ENCODE data around the gene PIF1. TPM values are rescaled to one million over a fixed set of nuclear protein-coding genes. Genes with fewer than 3 reads are reported as not detected.

The PIF1 gene
- polyA plus RNA-seq, 3 donors, result 0.13 to 0.43 TPM; not detected in 1

DNA sequence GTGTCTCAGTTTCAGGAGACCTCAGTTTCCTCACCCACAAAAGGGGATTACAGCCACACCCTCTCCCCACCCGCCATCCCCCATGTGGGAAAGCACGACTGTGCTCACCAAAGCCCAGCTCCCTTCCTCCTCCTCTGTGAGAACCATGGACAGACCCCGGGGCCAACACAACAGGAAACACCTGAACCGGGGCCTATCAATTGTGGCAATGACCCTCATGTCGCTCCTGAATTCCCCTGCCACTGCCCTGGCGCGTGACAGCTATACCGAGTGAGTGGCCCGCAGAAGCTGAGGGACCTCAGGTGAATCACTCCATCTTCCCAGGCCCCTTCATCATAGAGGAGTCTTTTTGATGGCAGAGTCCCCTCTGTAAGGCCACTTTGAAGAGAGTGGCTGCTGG lies 44.9 kb upstream of the PIF1 start:
- Histone ChIP-seq H3K79me2 (ENCODE audit: insufficient read depth, low read length) (peaks cover 31% of the 10 kb centered on the region), H3K4me2 (replicated peaks; ENCODE audit: extremely low read depth, low read length, poor library complexity, severe bottlenecking) (no peak overlapping the region), H3K27ac (ENCODE audit: low read depth in 1 of 2, low read length in 2 of 2) (peak overlapping the region; percentile 79 to 89), H3K4me3 (replicated peaks in 1 of 3; ENCODE audit: low read depth in 2 of 3, low read length in 3 of 3) (no peak overlapping the region), H3K9ac (ENCODE audit: insufficient read depth, low read length, poor library complexity, severe bottlenecking) (no peak overlapping the region), H4K20me1 (ENCODE audit: insufficient read depth, low read length) (peaks cover 51% of the 10 kb centered on the region), H3K4me1 (ENCODE audit: control insufficient read depth in 1 of 2, insufficient read depth in 2 of 2, low read length in 2 of 2) (peaks cover 74 to 90% of the 10 kb centered on the region in 2 donors), H3K27me3 (ENCODE audit: control insufficient read depth in 2 of 2, insufficient read depth in 2 of 2, low read length in 2 of 2) (no peaks in the 10 kb centered on the region), H2AFZ (ENCODE audit: insufficient read depth, low read depth, low read length, poor library complexity, severe bottlenecking) (no peak overlapping the region), H3K36me3 (replicated peaks in 1 of 2; ENCODE audit: control insufficient read depth in 1 of 2, insufficient read depth in 2 of 2, low read length in 2 of 2) (peaks cover 24 to 36% of the 10 kb centered on the region in 2 donors), H3K9me3 (replicated peaks in 1 of 2; ENCODE audit: control insufficient read depth in 1 of 2, insufficient read depth in 1 of 2, low read length in 2 of 2) (no peaks in the 10 kb centered on the region)
- Mint-ChIP-seq H3K27ac (peak overlapping the region; percentile 89 to 95 (median 92)), H3K4me1 (peaks cover 81% of the 10 kb centered on the region), H3K9me3 (peaks cover 0 to 3% (median 0%) of the 10 kb centered on the region in 7 donors), H3K36me3 (peaks cover 49 to 55% of the 10 kb centered on the region in 2 donors), H3K27me3 (ENCODE audit: low read depth in 3 of 3) (peaks cover 0 to 2% (median 0%) of the 10 kb centered on the region in 3 donors), H3K4me3 (peak overlapping the region in 1 of 2 donors; percentile 4)
- TF ChIP-seq, protein P1, sequence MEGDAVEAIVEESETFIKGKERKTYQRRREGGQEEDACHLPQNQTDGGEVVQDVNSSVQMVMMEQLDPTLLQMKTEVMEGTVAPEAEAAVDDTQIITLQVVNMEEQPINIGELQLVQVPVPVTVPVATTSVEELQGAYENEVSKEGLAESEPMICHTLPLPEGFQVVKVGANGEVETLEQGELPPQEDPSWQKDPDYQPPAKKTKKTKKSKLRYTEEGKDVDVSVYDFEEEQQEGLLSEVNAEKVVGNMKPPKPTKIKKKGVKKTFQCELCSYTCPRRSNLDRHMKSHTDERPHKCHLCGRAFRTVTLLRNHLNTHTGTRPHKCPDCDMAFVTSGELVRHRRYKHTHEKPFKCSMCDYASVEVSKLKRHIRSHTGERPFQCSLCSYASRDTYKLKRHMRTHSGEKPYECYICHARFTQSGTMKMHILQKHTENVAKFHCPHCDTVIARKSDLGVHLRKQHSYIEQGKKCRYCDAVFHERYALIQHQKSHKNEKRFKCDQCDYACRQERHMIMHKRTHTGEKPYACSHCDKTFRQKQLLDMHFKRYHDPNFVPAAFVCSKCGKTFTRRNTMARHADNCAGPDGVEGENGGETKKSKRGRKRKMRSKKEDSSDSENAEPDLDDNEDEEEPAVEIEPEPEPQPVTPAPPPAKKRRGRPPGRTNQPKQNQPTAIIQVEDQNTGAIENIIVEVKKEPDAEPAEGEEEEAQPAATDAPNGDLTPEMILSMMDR (IDR thresholded peaks at IDR 0.05), result no peak
- intact Hi-C loops (cut with micrococcal nuclease), result no loop called here
- WGBS (ENCODE audit: insufficient coverage), result 4% methylated on average over 5 of the region's 9 CpGs
- DNase-seq, result peak in 2 of 3 donors; percentile 56 to 87

- Mint-ChIP-seq H3K27ac (peak overlapping the region; percentile 24 to 95 (median 92)), H3K4me3 (no peak overlapping the region), H3K27me3 (ENCODE audit: low read depth in 3 of 3) (no peaks in the 10 kb centered on the region), H3K36me3 (peaks cover 51 to 62% of the 10 kb centered on the region in 2 donors), H3K9me3 (peaks cover 0 to 3% (median 0%) of the 10 kb centered on the region in 7 donors), H3K4me1 (peaks cover 73% of the 10 kb centered on the region)
- no peaks in the 10 kb centered on the region for H3K9me3 ChIP-seq (replicated peaks in 1 of 2; ENCODE audit: control insufficient read depth in 1 of 2, insufficient read depth in 1 of 2, low read length in 2 of 2)
- peaks cover 66 to 84% of the 10 kb centered on the region in 2 donors for H3K4me1 ChIP-seq (ENCODE audit: control insufficient read depth in 1 of 2, insufficient read depth in 2 of 2, low read length in 2 of 2)
- H3K27me3 ChIP-seq (ENCODE audit: control insufficient read depth in 2 of 2, insufficient read depth in 2 of 2, low read length in 2 of 2), result no peaks in the 10 kb centered on the region
- intact Hi-C loops (cut with micrococcal nuclease), result loop anchor here in 1 of 2 donors (5.0 kb wide), 1 partner anchor 38 kb away; no protein-coding TSS in a partner anchor
- TF ChIP-seq, protein P1 (IDR thresholded peaks at IDR 0.05), result no peak
- peaks cover 33 to 44% of the 10 kb centered on the region in 2 donors for H3K36me3 ChIP-seq (replicated peaks in 1 of 2; ENCODE audit: control insufficient read depth in 1 of 2, insufficient read depth in 2 of 2, low read length in 2 of 2)
- H3K79me2 ChIP-seq (ENCODE audit: insufficient read depth, low read length), result peaks cover 40% of the 10 kb centered on the region
- DNase-seq, result no peak
- peak overlapping the region; percentile 30 to 79 for H3K27ac ChIP-seq (ENCODE audit: low read depth in 1 of 2, low read length in 2 of 2)
- peaks cover 60% of the 10 kb centered on the region for H4K20me1 ChIP-seq (ENCODE audit: insufficient read depth, low read length)
- H3K4me3 ChIP-seq (replicated peaks in 1 of 3; ENCODE audit: low read depth in 2 of 3, low read length in 3 of 3), result no peak overlapping the region
- H3K9ac ChIP-seq (ENCODE audit: insufficient read depth, low read length, poor library complexity, severe bottlenecking), result no peak overlapping the region
- H3K4me2 ChIP-seq (replicated peaks; ENCODE audit: extremely low read depth, low read length, poor library complexity, severe bottlenecking), result no peak overlapping the region
- no peak overlapping the region for H2AFZ ChIP-seq (ENCODE audit: insufficient read depth, low read depth, low read length, poor library complexity, severe bottlenecking)
These were observed 44.1 kb upstream of the PIF1 start for GRCh38 chr15:64869501-64869900.

All from CD14-positive monocyte (primary cell).